WTC11 (cell line): ENCODE measurements around the gene TCN2.

ENCODE experiments used
- CBFB ChIP-seq: sonication (generic); formaldehyde crosslinking; IDR thresholded peaks from 2 replicates; pipeline ENCODE4 v1.8.1; 2022; ENCODE audit warnings: mild to moderate bottlenecking, low read depth, missing genetic modification reagents
- CTCF ChIP-seq: fragments of 200-600 bp; IDR thresholded peaks from 2 replicates; pipeline ENCODE4 v1.8.0; 2022; ENCODE audit warnings: antibody characterized with exemption
- E2F5 ChIP-seq: sonication (generic); formaldehyde crosslinking; IDR thresholded peaks from 2 replicates; pipeline ENCODE4 v1.8.1; 2022; ENCODE audit warnings: mild to moderate bottlenecking, moderate library complexity, missing genetic modification reagents
- FOXJ3 ChIP-seq: sonication (generic); formaldehyde crosslinking; IDR thresholded peaks from 2 replicates; pipeline ENCODE4 v1.9.0; 2021; ENCODE audit warnings: missing genetic modification reagents, mild to moderate bottlenecking, borderline replicate concordance
- MYBL2 ChIP-seq: sonication (generic); formaldehyde crosslinking; IDR thresholded peaks from 2 replicates; pipeline ENCODE4 v1.8.1; 2023; ENCODE audit warnings: mild to moderate bottlenecking, moderate library complexity, missing genetic modification reagents
- NR2C2 ChIP-seq: sonication (generic); formaldehyde crosslinking; IDR thresholded peaks from 2 replicates; pipeline ENCODE4 v1.8.0; 2022; ENCODE audit warnings: mild to moderate bottlenecking, missing genetic modification reagents
- RELA ChIP-seq: sonication (generic); formaldehyde crosslinking; IDR thresholded peaks from 2 replicates; pipeline ENCODE4 v1.8.1; 2022; ENCODE audit warnings: missing genetic modification reagents, mild to moderate bottlenecking, borderline replicate concordance
- SP1 ChIP-seq: sonication (generic); formaldehyde crosslinking; conservative IDR thresholded peaks from 2 replicates; pipeline ENCODE4 v1.8.1; 2022; ENCODE audit warnings: missing genetic modification reagents
- STAT6 ChIP-seq: sonication (generic); formaldehyde crosslinking; conservative IDR thresholded peaks from 2 replicates; pipeline ENCODE4 v1.8.1; 2023; ENCODE audit warnings: mild to moderate bottlenecking, low read depth, missing genetic modification reagents, moderate library complexity
- TEAD4 ChIP-seq: sonication (generic); formaldehyde crosslinking; IDR thresholded peaks from 2 replicates; pipeline ENCODE4 v1.8.0; 2022; ENCODE audit warnings: mild to moderate bottlenecking, missing genetic modification reagents
- USF2 ChIP-seq: sonication (generic); formaldehyde crosslinking; IDR thresholded peaks from 2 replicates; pipeline ENCODE4 v1.8.1; 2023; ENCODE audit warnings: mild to moderate bottlenecking, missing genetic modification reagents, moderate library complexity
- ZNF138 ChIP-seq: sonication (generic); formaldehyde crosslinking; conservative IDR thresholded peaks from 2 replicates; pipeline ENCODE4 v1.8.1; 2022; ENCODE audit warnings: mild to moderate bottlenecking, moderate library complexity, missing genetic modification reagents
- ZNF416 ChIP-seq: fragments of 250-450 bp; sonication (Bioruptor Pico); IDR thresholded peaks from 2 replicates; pipeline ENCODE4 v1.9.0; 2021; ENCODE audit warnings: mild to moderate bottlenecking, inconsistent platforms

GRCh38 chr22:30596886-30597285 is 10.1 kb upstream of the TCN2 start:
- TF ChIP-seq CTCF = no peak
- no peak for TF ChIP-seq SP1 (CRISPR knock-in tag)
- no peak for TF ChIP-seq USF2 (CRISPR knock-in tag)
- no peak for TF ChIP-seq CBFB (CRISPR knock-in tag)
- TF ChIP-seq RELA (CRISPR knock-in tag) = no peak
- TF ChIP-seq STAT6 = no peak
- TF ChIP-seq NR2C2 (CRISPR knock-in tag) = no peak
- no peak for TF ChIP-seq TEAD4 (CRISPR knock-in tag)
- TF ChIP-seq ZNF416 = no peak
- no peak for TF ChIP-seq ZNF138
- TF ChIP-seq E2F5 (CRISPR knock-in tag) = no peak
- TF ChIP-seq FOXJ3 = no peak
- TF ChIP-seq MYBL2 (CRISPR knock-in tag) = no peak
